ENCODE data around the gene KRT40. TPM values are rescaled to one million over a fixed set of nuclear protein-coding genes. Genes with fewer than 3 reads are reported as not detected.
A peak's percentile ranks its signal among the peaks of the same experiment; 100 is the strongest.
"Not testable (repeated sequence)": the region's sequence is repeated elsewhere in the genome, so short reads cannot be mapped to it uniquely, and the experiment has no call there.

Gene KRT40
- total and polyA plus RNA-seq, 2 experiments from 2014 or later = not detected

GRCh38 chr17:41002814-41003213, 18.7 kb upstream of the KRT40 start:
- H3K9me3 ChIP-seq (ENCODE audit: low read depth) = no peaks in the 10 kb centered on the region
- H3K4me3 ChIP-seq = no peak overlapping the region
- DNase-seq = peak; percentile 22
- H3K4me2 ChIP-seq (ENCODE audit: unreplicated experiment) = no peak overlapping the region
- no peak overlapping the region for H3K27ac ChIP-seq
- in situ Hi-C loops (cut with MboI) = no loop called here
- H3K9me2 ChIP-seq (ENCODE audit: insufficient read depth) = no peaks in the 10 kb centered on the region
- H2AFZ ChIP-seq = 0 out of 2 replicates have a peak overlapping the region, but pooled peaks have one; percentile 6
- no peaks in the 10 kb centered on the region for H3K79me2 ChIP-seq (ENCODE audit: insufficient read depth)
- peaks cover 9% of the 10 kb centered on the region; the same call in 1 of the 2 replicates for H3K4me1 ChIP-seq (ENCODE audit: insufficient read depth)
- TF ChIP-seq EZH2 (IDR thresholded peaks at IDR 0.05; ENCODE audit: insufficient read depth, poor library complexity, severe bottlenecking) (no peak), EZH2phosphoT487 (IDR thresholded peaks at IDR 0.05; ENCODE audit: insufficient read depth, low read depth) (no peak)
- H3K36me3 ChIP-seq (ENCODE audit: low read depth) = no peaks in the 10 kb centered on the region
- H3F3A ChIP-seq (ENCODE audit: insufficient read depth) = no peaks in the 10 kb centered on the region
- no peaks in the 10 kb centered on the region for H3K27me3 ChIP-seq (replicated peaks; ENCODE audit: insufficient read depth)
- no peak overlapping the region for H3K9ac ChIP-seq
- no peaks in the 10 kb centered on the region for H4K20me1 ChIP-seq (ENCODE audit: insufficient read depth)
- WGBS, 2 experiments (ENCODE audit: low coverage in 1 of 2, low lambda C conversion rate in 2 of 2, missing lambda C conversion rate in 2 of 2) = 43 to 51% methylated on average over 5 of the region's 5 CpGs

- TF ChIP-seq EZH2phosphoT487 (IDR thresholded peaks at IDR 0.05; ENCODE audit: insufficient read depth, low read depth) = no peak
- TF ChIP-seq EZH2 (IDR thresholded peaks at IDR 0.05; ENCODE audit: insufficient read depth, poor library complexity, severe bottlenecking) = no peak
- DNase-seq = no peak
- no peaks in the 10 kb centered on the region for H3K36me3 ChIP-seq (ENCODE audit: low read depth)
Observed at GRCh38 chr17:41001795-41002194, 17.7 kb upstream of the KRT40 start.

GRCh38 chr17:40999563-40999962, 15.4 kb upstream of the KRT40 start, which contains the start of gene KRTAP3-2:
Gene KRTAP3-2, minus strand, starts transcription at chr17:40999906. Its CDS starts 53 bp downstream, at chr17:40999853.
- 87 to 89% methylated on average over 6 of the region's 6 CpGs for WGBS, 2 experiments (ENCODE audit: low coverage in 1 of 2, low lambda C conversion rate in 2 of 2, missing lambda C conversion rate in 2 of 2)
- H3K4me2 ChIP-seq (ENCODE audit: unreplicated experiment); in situ Hi-C loops (cut with MboI); H3K9me3 ChIP-seq (ENCODE audit: low read depth); DNase-seq; H3K4me3 ChIP-seq; H3K4me1 ChIP-seq (ENCODE audit: insufficient read depth); H3K27me3 ChIP-seq (replicated peaks; ENCODE audit: insufficient read depth); H3K9ac ChIP-seq; H3K36me3 ChIP-seq (ENCODE audit: low read depth); H3K27ac ChIP-seq; H2AFZ ChIP-seq; H3K9me2 ChIP-seq (ENCODE audit: insufficient read depth); H3K79me2 ChIP-seq (ENCODE audit: insufficient read depth); H3F3A ChIP-seq (ENCODE audit: insufficient read depth); H4K20me1 ChIP-seq (ENCODE audit: insufficient read depth): not testable (repeated sequence)

More at GRCh38 chr17:41001795-41002194, 17.7 kb upstream of the KRT40 start:
- 83 to 89% methylated on average over 4 of the region's 4 CpGs for WGBS, 2 experiments (ENCODE audit: low coverage in 1 of 2, low lambda C conversion rate in 2 of 2, missing lambda C conversion rate in 2 of 2)
- Histone ChIP-seq H3K9ac (no peak overlapping the region), H3K27ac (no peak overlapping the region), H3K9me2 (ENCODE audit: insufficient read depth) (no peaks in the 10 kb centered on the region), H3K4me3 (no peak overlapping the region), H3F3A (ENCODE audit: insufficient read depth) (no peaks in the 10 kb centered on the region), H3K79me2 (ENCODE audit: insufficient read depth) (no peaks in the 10 kb centered on the region), H4K20me1 (ENCODE audit: insufficient read depth) (no peaks in the 10 kb centered on the region), H2AFZ (no peak overlapping the region), H3K27me3 (replicated peaks; ENCODE audit: insufficient read depth) (no peaks in the 10 kb centered on the region), H3K4me1 (ENCODE audit: insufficient read depth) (peaks cover 9% of the 10 kb centered on the region; the same call in 1 of the 2 replicates), H3K4me2 (ENCODE audit: unreplicated experiment) (no peak overlapping the region), H3K9me3 (ENCODE audit: low read depth) (no peaks in the 10 kb centered on the region)
- in situ Hi-C loops (cut with MboI) = no loop called here

GRCh38 chr17:40997361-40997760, 13.2 kb upstream of the KRT40 start:
- no peaks in the 10 kb centered on the region for H3K9me3 ChIP-seq (ENCODE audit: low read depth)
- 88 to 91% methylated on average over 2 of the region's 2 CpGs for WGBS, 2 experiments (ENCODE audit: low coverage in 1 of 2, low lambda C conversion rate in 2 of 2, missing lambda C conversion rate in 2 of 2)
- in situ Hi-C loops (cut with MboI) = no loop called here
- H3K36me3 ChIP-seq (ENCODE audit: low read depth) = no peaks in the 10 kb centered on the region
- no peak overlapping the region for H3K4me3 ChIP-seq
- no peaks in the 10 kb centered on the region for H3K9me2 ChIP-seq (ENCODE audit: insufficient read depth)
- H3K9ac ChIP-seq = no peak overlapping the region
- no peaks in the 10 kb centered on the region for H3K27me3 ChIP-seq (replicated peaks; ENCODE audit: insufficient read depth)
- no peak overlapping the region; the same call in 1 of the 2 replicates for H2AFZ ChIP-seq
- no peak for DNase-seq
- H3F3A ChIP-seq (ENCODE audit: insufficient read depth) = no peaks in the 10 kb centered on the region
- TF ChIP-seq EZH2 (IDR thresholded peaks at IDR 0.05; ENCODE audit: insufficient read depth, poor library complexity, severe bottlenecking) (no peak), EZH2phosphoT487 (IDR thresholded peaks at IDR 0.05; ENCODE audit: insufficient read depth, low read depth) (no peak)
- H3K79me2 ChIP-seq (ENCODE audit: insufficient read depth) = no peaks in the 10 kb centered on the region
- H3K27ac ChIP-seq = no peak overlapping the region
- no peaks in the 10 kb centered on the region for H4K20me1 ChIP-seq (ENCODE audit: insufficient read depth)
- H3K4me2 ChIP-seq (ENCODE audit: unreplicated experiment) = no peak overlapping the region
- no peaks in the 10 kb centered on the region for H3K4me1 ChIP-seq (ENCODE audit: insufficient read depth)

- Histone ChIP-seq H3K4me3 (no peak overlapping the region), H3K4me2 (ENCODE audit: unreplicated experiment) (no peak overlapping the region), H4K20me1 (ENCODE audit: insufficient read depth) (no peaks in the 10 kb centered on the region), H3K4me1 (ENCODE audit: insufficient read depth) (no peaks in the 10 kb centered on the region), H3K36me3 (ENCODE audit: low read depth) (no peaks in the 10 kb centered on the region), H3K79me2 (ENCODE audit: insufficient read depth) (no peaks in the 10 kb centered on the region), H3K27me3 (replicated peaks; ENCODE audit: insufficient read depth) (no peaks in the 10 kb centered on the region), H3K9me3 (ENCODE audit: low read depth) (no peaks in the 10 kb centered on the region), H3K27ac (no peak overlapping the region), H3K9ac (no peak overlapping the region), H2AFZ (no peak overlapping the region), H3F3A (ENCODE audit: insufficient read depth) (no peaks in the 10 kb centered on the region), H3K9me2 (ENCODE audit: insufficient read depth) (no peaks in the 10 kb centered on the region)
- no peak for DNase-seq
- TF ChIP-seq EZH2phosphoT487 (IDR thresholded peaks at IDR 0.05; ENCODE audit: insufficient read depth, low read depth) (no peak), EZH2 (IDR thresholded peaks at IDR 0.05; ENCODE audit: insufficient read depth, poor library complexity, severe bottlenecking) (no peak)
- 77 to 79% methylated on average over 4 of the region's 4 CpGs for WGBS, 2 experiments (ENCODE audit: low coverage in 1 of 2, low lambda C conversion rate in 2 of 2, missing lambda C conversion rate in 2 of 2)
- in situ Hi-C loops (cut with MboI) = no loop called here
Observed at GRCh38 chr17:40996829-40997228, 12.7 kb upstream of the KRT40 start.
